K562 (cell line): ENCODE measurements around the gene QPRT. TPM values are rescaled to one million over a fixed set of nuclear protein-coding genes. Genes with fewer than 3 reads are reported as not detected.
A peak's percentile ranks its signal among the peaks of the same experiment; 100 is the strongest.
"Not testable (repeated sequence)": the region's sequence is repeated elsewhere in the genome, so short reads cannot be mapped to it uniquely, and the experiment has no call there.

Experiments
- ATAC-seq: fragments of 200-7000 bp; cut with Tn5 transposase; 3 replicates; pipeline ENCODE4 v1.9.1; 2020; ENCODE audit warnings: moderate library complexity
- BruUV-seq: library from RNA; stranded (reverse); fragments of 400-500 nt; replicated peaks from 2 replicates; lab custom pipeline; 2021; lab: Mats Ljungman, UMichigan
- CTCF ChIA-PET: fragments of 300-600 bp; formaldehyde crosslinking; extraction: SDS; loops from one replicate; lab custom pipeline; 2021; ENCODE audit warnings: low intra/inter-chr PET ratio; lab: Yijun Ruan, JAX
- POLR2A ChIA-PET: fragments of 300-600, 350-650 bp; sonication (Branson Sonifier 250); formaldehyde crosslinking; extraction: SDS; loops from one replicate; lab custom pipeline; 2021; ENCODE audit warnings: antibody characterized with exemption, inconsistent platforms; lab: Yijun Ruan, JAX
- DNase-seq, 4 experiments: peaks; one replicate each; pipeline versions ENCODE4 v3.0.0 to v3.0.0-alpha.2; 2011 to 2018; ENCODE audit warnings: low spot score in 3 of 4, mixed read lengths in 3 of 4; ENCODE audit errors: extremely low read depth in 1 of 4
- FAIRE-seq: peaks from 2 replicates; lab custom pipeline; 2011; peaks lifted over from hg19 to GRCh38; lab: Jason Lieb, UNC
- H2AFZ ChIP-seq: 2 replicates; pipeline ENCODE4 v1.6.0; 2011; ENCODE audit warnings: low read depth, low read length, control low read depth, inconsistent platforms
- H3K27ac ChIP-seq: fragments of 200-600 bp; 3 replicates; pipeline ENCODE4 v1.8.0; 2011; ENCODE audit warnings: low read depth, mild to moderate bottlenecking, control low read depth, inconsistent platforms, low read length, moderate library complexity, mixed read lengths; ENCODE audit errors: extremely low read depth
- H3K27me3 ChIP-seq, 2 experiments: fragments of 300-600 bp in 1 of 2; 2 replicates in 1 of 2; 3 replicates in 1 of 2; pipeline versions ENCODE4 v1.6.0 to v1.8.0; 2011; ENCODE audit warnings: inconsistent platforms in 2 of 2, low read length in 2 of 2, mild to moderate bottlenecking in 1 of 2, mixed read lengths in 1 of 2, moderate library complexity in 1 of 2; ENCODE audit not compliant: control insufficient read depth in 2 of 2, insufficient read depth in 2 of 2
- H3K36me3 ChIP-seq: fragments of 300-600 bp; 3 replicates; pipeline ENCODE4 v1.8.0; 2011; ENCODE audit warnings: mild to moderate bottlenecking, low read length, inconsistent platforms; ENCODE audit not compliant: control insufficient read depth, insufficient read depth
- H3K4me1 ChIP-seq, 2 experiments: fragments of 200-600 bp in 1 of 2; replicated peaks in 1 of 2; 2 replicates in 1 of 2; 3 replicates in 1 of 2; pipeline versions ENCODE4 v1.5.1 to v1.8.0; 2011; ENCODE audit warnings: inconsistent platforms in 2 of 2, low read length in 2 of 2, mild to moderate bottlenecking in 1 of 2, mixed read lengths in 1 of 2, moderate library complexity in 1 of 2; ENCODE audit not compliant: control insufficient read depth in 2 of 2, insufficient read depth in 2 of 2
- H3K4me2 ChIP-seq: 2 replicates; pipeline ENCODE4 v1.6.1; 2011; ENCODE audit warnings: low read length, control low read depth, inconsistent platforms, mixed read lengths; ENCODE audit not compliant: insufficient read depth
- H3K4me3 ChIP-seq: fragments of 200-600 bp; sonication (generic), shearing (Covaris generic); 2 replicates; pipeline ENCODE4 v1.5.1; 2016; ENCODE audit warnings: control low read depth, inconsistent platforms
- H3K79me2 ChIP-seq: fragments of 200-600 bp; 3 replicates; pipeline ENCODE4 v1.8.0; 2011; ENCODE audit warnings: low read length, inconsistent platforms; ENCODE audit not compliant: control insufficient read depth, insufficient read depth
- H3K9ac ChIP-seq, 2 experiments: 2 replicates each; pipeline versions ENCODE4 v1.6.0 to v1.6.1; 2011; ENCODE audit warnings: low read depth in 2 of 2, low read length in 2 of 2, control low read depth in 1 of 2, inconsistent platforms in 1 of 2, mild to moderate bottlenecking in 1 of 2, mixed read lengths in 1 of 2; ENCODE audit not compliant: insufficient read depth in 1 of 2
- H3K9me1 ChIP-seq: one replicate; pipeline ENCODE4 v1.6.0; 2011; ENCODE audit warnings: inconsistent platforms, mild to moderate bottlenecking, low read length, moderate library complexity; ENCODE audit not compliant: control insufficient read depth, insufficient read depth
- H3K9me3 ChIP-seq: replicated peaks from 2 replicates; pipeline ENCODE4 v1.5.1; 2011; ENCODE audit warnings: low read depth, low read length, inconsistent platforms; ENCODE audit not compliant: control insufficient read depth, insufficient read depth
- H4K20me1 ChIP-seq: replicated peaks from 2 replicates; pipeline ENCODE4 v1.6.1; 2011; ENCODE audit warnings: low read length, inconsistent platforms, mixed read lengths; ENCODE audit not compliant: control insufficient read depth, insufficient read depth
- NFIC ChIP-seq: fragments of 450-650 bp; IDR thresholded peaks from 2 replicates; pipeline ENCODE4 v1.6.1; 2017; ENCODE audit warnings: mild to moderate bottlenecking, inconsistent platforms
- ZNF696 ChIP-seq: fragments of 250-450 bp; sonication (Bioruptor Pico); conservative IDR thresholded peaks from 2 replicates; pipeline ENCODE4 v1.4.0; 2020; ENCODE audit warnings: mild to moderate bottlenecking, moderate library complexity
- WGBS: fragments of 100-300 bp; shearing (Covaris generic); methylation state at CpG from one replicate; pipeline ENCODE4 v1.1.6; 2016; ENCODE audit warnings: low coverage, mixed read lengths; ENCODE audit not compliant: insufficient coverage; ENCODE audit errors: missing lambda C conversion rate; 5-methylcytosine and 5-hydroxymethylcytosine counted together
- in situ Hi-C: fragments of 300-500 bp; cut with MboI; formaldehyde crosslinking; loops from 4 replicates; pipeline ENCODE4 v1.15.0; 2018; ENCODE audit warnings: inconsistent platforms, mixed read lengths
- intact Hi-C: fragments of 100-400 bp; cut with micrococcal nuclease; formaldehyde crosslinking; loops from 2 replicates; pipeline ENCODE4 v1.14.2; 2022
- polyA plus RNA-seq, 8 experiments: library from polyadenylated mRNA; depleted of rRNA in 4 of 8; stranded (reverse) in 5 of 8; unstranded in 3 of 8; fragments of >200 nt; fragmentation: Nextera tagmentation in 2 of 8; fragmentation: Illumina TruSeq in 1 of 8; extraction: Ambion mirVana in 2 of 8; extraction: Trizol in 1 of 8; gene quantifications; 2 replicates each; pipeline versions ENCODE4 v1.2.1 to v1.2.3, GENCODE V29; 2011 to 2014; ENCODE audit warnings: inconsistent platforms in 1 of 8, missing spikeins in 1 of 8
- total RNA-seq, 7 experiments: library from RNA; depleted of rRNA in 6 of 7; stranded (reverse); fragments of >200 nt in 6 of 7; fragmentation: Illumina TruSeq in 2 of 7; extraction: Trizol in 2 of 7; gene quantifications; 2 replicates each; pipeline versions ENCODE4 v1.2.1 to v1.2.3, GENCODE V29; 2011 to 2021; ENCODE audit warnings: low replicate concordance in 1 of 7
- TF ChIP-seq, protein P1 (sequence below): fragments of 450-650 bp; IDR thresholded peaks from 2 replicates; pipeline ENCODE4 v1.6.1; 2018; ENCODE audit not compliant: partially characterized antibody

The QPRT gene
- total and polyA plus RNA-seq, 9 of the 15 experiments (the other 6 are each of a cell fraction or from before 2014, with no cell fraction given): 7.7 to 112 (median 64.1) TPM

DNA sequence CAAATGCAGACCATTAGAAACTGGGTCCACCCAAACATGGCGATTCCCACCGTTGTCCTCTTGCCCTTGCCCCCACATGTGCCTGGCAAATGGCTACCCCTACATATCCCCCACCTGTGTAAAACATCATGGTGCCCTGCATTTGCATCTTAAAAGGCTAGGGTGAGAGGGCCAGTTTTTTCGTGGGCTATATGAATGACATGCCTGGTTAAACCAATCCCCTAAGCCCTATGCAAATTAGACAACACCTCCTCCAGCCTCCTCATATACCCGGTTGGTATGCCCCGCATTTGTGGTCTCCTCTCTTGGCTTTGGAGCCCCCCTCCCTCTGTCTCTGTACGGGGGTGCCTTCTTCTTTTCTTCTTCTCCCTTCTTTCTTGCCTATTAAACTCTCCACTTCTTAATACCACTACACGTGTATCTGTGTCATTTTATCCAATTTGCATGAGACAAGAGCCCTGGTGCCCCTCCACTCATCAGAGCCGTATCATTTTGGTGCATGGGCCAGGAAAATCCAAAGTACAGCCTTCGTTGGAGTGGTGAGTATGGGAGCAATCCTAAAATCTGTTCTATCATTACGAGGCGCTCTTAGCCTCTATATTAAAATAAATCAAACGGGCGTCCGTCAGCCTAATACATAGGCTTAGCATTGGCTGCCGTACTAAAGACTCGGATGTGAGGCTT, 30.1 kb downstream of the QPRT start (continued):
- TF ChIP-seq, protein P1, sequence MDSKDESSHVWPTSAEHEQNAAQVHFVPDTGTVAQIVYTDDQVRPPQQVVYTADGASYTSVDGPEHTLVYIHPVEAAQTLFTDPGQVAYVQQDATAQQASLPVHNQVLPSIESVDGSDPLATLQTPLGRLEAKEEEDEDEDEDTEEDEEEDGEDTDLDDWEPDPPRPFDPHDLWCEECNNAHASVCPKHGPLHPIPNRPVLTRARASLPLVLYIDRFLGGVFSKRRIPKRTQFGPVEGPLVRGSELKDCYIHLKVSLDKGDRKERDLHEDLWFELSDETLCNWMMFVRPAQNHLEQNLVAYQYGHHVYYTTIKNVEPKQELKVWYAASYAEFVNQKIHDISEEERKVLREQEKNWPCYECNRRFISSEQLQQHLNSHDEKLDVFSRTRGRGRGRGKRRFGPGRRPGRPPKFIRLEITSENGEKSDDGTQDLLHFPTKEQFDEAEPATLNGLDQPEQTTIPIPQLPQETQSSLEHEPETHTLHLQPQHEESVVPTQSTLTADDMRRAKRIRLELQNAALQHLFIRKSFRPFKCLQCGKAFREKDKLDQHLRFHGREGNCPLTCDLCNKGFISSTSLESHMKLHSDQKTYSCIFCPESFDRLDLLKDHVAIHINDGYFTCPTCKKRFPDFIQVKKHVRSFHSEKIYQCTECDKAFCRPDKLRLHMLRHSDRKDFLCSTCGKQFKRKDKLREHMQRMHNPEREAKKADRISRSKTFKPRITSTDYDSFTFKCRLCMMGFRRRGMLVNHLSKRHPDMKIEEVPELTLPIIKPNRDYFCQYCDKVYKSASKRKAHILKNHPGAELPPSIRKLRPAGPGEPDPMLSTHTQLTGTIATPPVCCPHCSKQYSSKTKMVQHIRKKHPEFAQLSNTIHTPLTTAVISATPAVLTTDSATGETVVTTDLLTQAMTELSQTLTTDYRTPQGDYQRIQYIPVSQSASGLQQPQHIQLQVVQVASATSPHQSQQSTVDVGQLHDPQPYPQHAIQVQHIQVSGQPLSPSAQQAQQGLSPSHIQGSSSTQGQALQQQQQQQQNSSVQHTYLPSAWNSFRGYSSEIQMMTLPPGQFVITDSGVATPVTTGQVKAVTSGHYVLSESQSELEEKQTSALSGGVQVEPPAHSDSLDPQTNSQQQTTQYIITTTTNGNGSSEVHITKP: peak; percentile 59
- no peak for TF ChIP-seq ZNF696 (CRISPR knock-in tag)

DNA sequence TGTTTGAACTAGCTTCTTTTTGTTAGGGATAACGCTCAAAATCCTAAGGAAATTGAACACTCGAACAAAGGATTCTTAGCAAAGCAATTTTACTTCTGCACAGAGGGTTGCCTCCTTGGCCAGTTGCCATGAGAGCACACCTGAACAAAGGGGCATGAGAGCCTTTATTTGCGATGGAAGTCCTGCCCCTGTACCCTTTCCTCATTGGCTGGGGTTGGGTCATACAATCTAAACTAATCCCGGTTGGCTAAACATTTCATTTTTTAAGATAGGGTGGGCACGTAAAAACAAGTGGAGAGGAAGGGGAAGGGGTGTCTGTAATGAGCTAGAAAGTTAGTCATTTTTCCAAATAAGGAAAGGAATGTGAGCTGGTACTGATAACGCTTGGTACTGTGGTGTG, 30.7 kb downstream of the QPRT start:
- H4K20me1 ChIP-seq, ATAC-seq, H2AFZ ChIP-seq, DNase-seq, FAIRE-seq, H3K9ac ChIP-seq, H3K27me3 ChIP-seq, in situ Hi-C loops, BruUV-seq, H3K4me2 ChIP-seq, H3K79me2 ChIP-seq, H3K9me1 ChIP-seq, H3K9me3 ChIP-seq, H3K4me3 ChIP-seq, H3K27ac ChIP-seq, H3K36me3 ChIP-seq: not testable (repeated sequence)
- CTCF ChIA-PET: interaction anchor here (1.0 kb wide), 1 partner anchor 68 kb away, joined by 3 read pairs; no protein-coding TSS in a partner anchor
- 59% methylated on average over 6 of the region's 6 CpGs for WGBS
- intact Hi-C loops: loop anchor here (5.0 to 10.0 kb wide), 2 partner anchors 67 to 75 kb away; no protein-coding TSS in a partner anchor
- POLR2A ChIA-PET: interaction anchor here (2.0 kb wide), 1 partner anchor 9 kb away, joined by 6 read pairs; no protein-coding TSS in a partner anchor
- peaks cover 8 to 17% of the 10 kb centered on the region in 2 experiments for H3K4me1 ChIP-seq
- TF ChIP-seq NFIC: peak; percentile 34; the same call in 1 of the 2 replicates
